GM12874 (cell line): ENCODE data around the gene GPRC5C.

Experiments used
- CTCF ChIP-seq: IDR thresholded peaks from 2 replicates; pipeline ENCODE4 v1.5.1; 2011; ENCODE audit warnings: low read depth, mild to moderate bottlenecking, control low read depth, low read length, moderate library complexity; ENCODE audit not compliant: insufficient read depth

Gene GPRC5C

GRCh38 chr17:74429604-74430384 lies 2.1 kb upstream of the GPRC5C start:
- no peak for TF ChIP-seq CTCF

- TF ChIP-seq CTCF: no peak
Measured at GRCh38 chr17:74430385-74430705, 1.5 kb upstream of the GPRC5C start.

GRCh38 chr17:74430706-74431567 lies 951 bp upstream of the GPRC5C start:
- TF ChIP-seq CTCF: no peak

GRCh38 chr17:74432424-74432690 lies 469 bp downstream of the GPRC5C start:
- TF ChIP-seq CTCF: no peak

GRCh38 chr17:74432766-74433391 lies 991 bp downstream of the GPRC5C start:
- no peak for TF ChIP-seq CTCF

GRCh38 chr17:74433421-74434121 lies 1.7 kb downstream of the GPRC5C start:
- no peak for TF ChIP-seq CTCF
